HG02642 (cell line): ENCODE measurements around the gene FHOD1.
A peak's percentile ranks its signal among the peaks of the same experiment; 100 is the strongest.

Experiments used
- ATAC-seq: cut with Tn5 transposase; IDR thresholded peaks from one replicate; pipeline ENCODE4 v1.9.1; 2021; ENCODE audit warnings: mild to moderate bottlenecking; ENCODE audit not compliant: unreplicated experiment, poor library complexity

Gene FHOD1

DNA sequence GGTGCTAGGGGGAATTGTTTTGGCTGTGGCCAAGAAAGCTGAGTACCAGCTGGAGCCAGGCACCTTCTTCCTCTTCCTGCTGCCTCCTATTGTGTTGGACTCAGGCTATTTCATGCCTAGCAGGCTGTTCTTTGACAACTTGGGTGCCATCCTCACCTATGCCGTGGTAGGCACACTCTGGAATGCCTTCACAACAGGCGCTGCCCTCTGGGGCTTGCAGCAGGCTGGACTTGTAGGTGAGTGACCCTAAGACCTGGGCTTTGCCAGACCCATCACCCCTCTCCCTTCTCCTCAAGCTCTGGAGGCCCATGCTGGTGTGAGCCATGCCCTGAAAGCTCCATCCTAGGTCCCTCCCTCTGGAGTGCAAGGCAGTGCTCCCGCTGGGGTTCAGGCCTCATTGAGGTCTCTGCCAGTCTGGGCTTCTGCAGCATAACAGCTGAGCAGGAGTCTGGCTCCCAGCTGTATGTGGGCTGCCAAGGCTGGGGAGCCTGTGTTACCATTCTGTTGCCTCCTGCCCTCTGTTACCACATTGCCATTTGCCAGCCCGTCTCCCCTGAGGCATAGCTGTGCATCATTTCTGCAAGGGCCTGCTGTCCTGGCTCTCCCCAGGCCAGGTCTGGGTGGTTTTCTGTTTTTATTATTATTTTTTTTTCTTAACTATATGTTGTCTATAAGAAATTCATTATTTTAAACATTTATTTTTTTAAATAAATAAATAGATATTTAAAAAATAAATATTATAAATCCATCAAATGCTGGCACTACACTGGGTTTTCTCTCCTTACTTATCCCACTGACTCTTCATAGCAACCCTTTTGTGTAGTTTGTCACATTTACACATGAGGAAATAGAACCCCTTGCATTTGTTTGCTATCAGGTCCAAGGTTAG is 5.6 kb upstream of the FHOD1 start:
- ATAC-seq, result no peak

- no peak for ATAC-seq
Measured at GRCh38 chr16:67250045-67250327, 2.7 kb upstream of the FHOD1 start.

GRCh38 chr16:67249178-67250044 is 2.1 kb upstream of the FHOD1 start:
- ATAC-seq, result no peak

- ATAC-seq, result no peak
Measured at GRCh38 chr16:67248401-67249177, 1.3 kb upstream of the FHOD1 start, which contains the start of gene SLC9A5. Gene SLC9A5, plus strand, starts transcription at chr16:67248979. Its CDS starts 36 bp downstream, at chr16:67249015.

DNA sequence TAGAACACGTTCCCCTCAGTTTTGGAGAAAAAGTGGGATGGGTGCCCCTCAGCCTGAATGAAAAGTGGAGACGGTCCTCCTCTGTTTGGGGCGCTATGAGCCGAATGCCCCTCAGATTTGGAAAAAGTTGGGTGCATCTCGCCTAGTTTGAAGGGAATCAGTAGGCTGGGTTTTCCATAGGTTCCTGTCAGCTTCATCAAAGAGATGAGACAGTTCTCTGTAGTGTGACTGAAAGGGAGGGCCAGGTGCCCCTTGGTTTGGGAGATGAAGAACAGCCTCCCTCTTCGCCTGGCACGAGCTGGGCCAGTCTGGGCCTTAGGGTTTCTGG is 756 bp upstream of the FHOD1 start:
- no peak for ATAC-seq

DNA sequence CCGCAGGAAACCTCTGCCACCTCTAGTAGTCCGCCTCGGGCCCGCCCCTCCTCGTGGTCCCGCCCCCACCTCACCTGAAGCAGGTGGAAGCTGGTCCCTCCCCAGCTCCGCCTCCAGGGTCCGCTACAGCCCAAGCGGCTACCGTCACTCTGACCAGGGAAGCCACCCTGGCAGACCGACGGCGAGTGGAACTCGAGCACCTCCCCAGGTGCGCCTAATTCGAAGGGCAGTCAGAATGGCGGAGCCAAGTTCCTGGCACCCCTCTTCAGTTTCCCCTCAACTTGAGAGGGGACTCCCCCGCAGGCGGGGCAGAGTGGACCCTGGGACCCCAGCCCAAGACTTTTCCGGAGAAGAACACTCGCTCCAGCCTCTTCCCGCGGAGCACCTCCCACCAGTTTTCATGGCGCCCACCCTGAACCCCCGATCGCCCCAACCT is 507 bp downstream of the FHOD1 start:
- ATAC-seq, result peak; percentile 28

DNA sequence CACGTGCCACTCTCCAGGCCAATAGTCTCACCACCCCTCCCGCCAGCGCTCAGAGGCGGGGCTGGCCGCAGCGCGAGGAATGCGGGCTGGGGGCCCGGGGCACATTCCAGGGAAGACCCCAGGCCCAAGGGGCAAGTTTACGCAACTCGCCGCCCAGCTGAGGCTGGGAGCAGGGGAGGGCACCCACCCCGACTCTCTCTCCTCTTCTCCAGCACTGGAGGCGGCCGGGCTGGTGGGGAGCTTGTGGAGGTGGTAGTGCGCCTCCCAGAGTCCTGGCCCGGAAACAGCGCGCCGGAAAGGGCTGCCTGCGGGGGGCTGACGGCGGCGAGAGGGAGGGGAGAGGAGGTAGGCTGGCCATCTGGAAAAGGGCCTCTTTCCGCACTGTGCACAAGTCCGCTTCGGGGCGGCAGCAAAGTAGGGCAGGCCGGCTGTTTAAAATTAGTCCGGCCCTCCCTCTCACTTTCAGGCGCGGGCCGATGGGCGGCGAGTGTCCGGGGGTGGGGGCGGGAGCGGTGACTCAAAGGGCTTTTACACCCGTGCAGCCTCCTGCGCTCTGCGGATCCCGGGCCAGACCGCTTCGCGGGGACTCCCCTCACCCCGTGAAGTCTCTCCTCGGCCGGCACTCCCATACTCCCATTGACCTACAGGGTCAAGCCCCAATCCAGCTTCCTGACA is 1.1 kb downstream of the FHOD1 start:
- ATAC-seq, result peak; percentile 25

DNA sequence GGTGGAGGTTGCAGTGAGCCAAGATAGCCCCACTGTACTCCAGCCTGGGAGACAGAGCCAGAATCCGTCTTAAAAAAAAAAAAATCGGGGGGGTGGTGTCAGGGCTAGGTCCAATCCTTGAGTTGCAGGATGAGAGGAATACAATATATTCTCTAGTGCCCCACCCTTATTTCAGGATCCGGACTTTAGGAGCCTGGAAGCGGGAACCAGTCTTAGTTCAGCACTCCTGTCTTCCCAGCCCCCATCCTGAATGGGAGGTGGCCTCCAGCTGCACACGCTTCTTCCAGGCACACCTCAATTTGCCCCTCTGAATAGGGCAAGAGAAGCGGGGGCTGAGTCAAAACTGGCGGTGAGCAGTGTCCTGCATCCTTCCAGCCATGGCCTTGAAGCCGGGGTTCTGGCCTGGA is 1.6 kb downstream of the FHOD1 start:
- ATAC-seq, result no peak

GRCh38 chr16:67245186-67245585 is 2.1 kb downstream of the FHOD1 start:
- no peak for ATAC-seq

- ATAC-seq, result peak; percentile 48
Measured at GRCh38 chr16:67244387-67245185, 2.7 kb downstream of the FHOD1 start.

GRCh38 chr16:67243481-67243880 is 3.8 kb downstream of the FHOD1 start:
- ATAC-seq, result no peak

DNA sequence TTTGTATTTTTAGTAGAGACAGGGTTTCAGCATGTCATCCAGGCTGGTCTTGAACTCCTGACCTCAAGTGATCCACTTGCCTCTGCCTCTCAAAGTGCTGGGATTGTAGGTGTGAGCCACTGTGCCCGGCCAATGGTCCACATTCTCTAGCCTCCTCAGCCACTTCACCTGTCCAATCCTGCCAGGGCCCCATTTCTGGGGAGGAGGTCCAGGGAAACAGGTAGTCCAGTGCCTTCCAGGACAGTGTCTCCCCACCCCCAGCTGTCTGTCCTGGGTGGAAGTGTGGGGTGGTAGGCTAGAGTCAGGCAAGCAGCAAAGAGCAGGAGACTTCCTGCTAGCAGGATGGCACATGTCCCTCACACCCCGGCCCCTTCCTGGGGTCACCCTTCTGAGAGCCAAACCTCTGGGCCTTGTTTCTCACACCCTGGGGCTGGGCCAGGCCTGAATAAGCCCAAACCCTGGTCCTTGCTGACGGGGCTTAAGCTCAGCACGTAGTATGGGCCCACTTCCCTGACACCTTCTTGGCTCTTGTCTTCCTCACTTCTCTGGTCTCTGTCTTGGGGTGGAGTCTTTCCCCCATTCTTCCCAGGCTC is 5.0 kb downstream of the FHOD1 start:
- no peak for ATAC-seq

- ATAC-seq, result no peak
Measured at GRCh38 chr16:67241008-67241900, 6.0 kb downstream of the FHOD1 start.

GRCh38 chr16:67240506-67240905 is 6.8 kb downstream of the FHOD1 start:
- ATAC-seq, result no peak

DNA sequence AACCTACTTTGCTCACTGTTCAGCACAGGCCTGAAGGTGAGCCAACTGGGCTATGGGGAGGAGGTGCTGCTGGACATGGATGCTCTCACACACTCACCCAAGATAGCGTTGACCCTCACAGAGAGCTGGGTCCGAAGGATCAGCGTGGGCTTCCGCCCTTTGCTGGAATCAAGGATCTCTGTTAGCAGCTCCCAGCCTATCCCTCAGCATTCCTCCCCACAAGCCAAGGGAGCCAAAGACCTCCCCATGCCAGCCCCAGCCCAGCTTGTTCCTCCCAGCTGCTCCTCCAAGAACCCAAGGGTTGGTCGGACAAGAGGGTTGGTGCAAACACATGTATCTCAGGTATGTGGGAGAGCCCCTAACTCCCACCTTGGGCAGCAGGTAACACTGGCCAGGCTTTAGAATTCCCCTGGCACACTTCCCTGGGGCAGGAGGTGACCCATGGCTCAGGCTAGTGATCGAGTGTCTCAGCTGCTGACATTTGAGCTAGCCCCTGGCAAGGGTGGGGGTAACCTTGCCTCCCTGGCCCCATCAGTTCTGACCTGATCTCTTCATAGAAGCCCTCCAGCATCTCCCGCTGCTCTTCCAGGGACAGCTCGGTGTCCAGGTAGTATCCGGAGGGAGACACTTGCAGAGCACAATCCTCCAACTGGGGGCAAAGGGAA is 8.3 kb downstream of the FHOD1 start:
- ATAC-seq, result no peak

DNA sequence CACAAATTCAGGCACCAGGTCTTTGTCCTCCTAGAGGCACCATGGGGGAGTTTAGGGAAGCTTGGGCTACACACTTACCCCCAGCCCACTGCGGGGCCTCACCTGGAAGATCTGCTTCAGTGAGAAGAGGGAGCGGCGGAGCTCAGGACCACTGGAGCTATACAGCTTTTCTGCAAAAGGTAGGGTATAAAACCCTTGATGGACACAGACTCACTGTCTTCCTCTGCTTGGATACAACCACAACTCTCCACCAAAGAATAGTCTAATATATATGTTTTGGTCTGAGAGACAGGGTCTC is 9.1 kb downstream of the FHOD1 start:
- ATAC-seq, result no peak

DNA sequence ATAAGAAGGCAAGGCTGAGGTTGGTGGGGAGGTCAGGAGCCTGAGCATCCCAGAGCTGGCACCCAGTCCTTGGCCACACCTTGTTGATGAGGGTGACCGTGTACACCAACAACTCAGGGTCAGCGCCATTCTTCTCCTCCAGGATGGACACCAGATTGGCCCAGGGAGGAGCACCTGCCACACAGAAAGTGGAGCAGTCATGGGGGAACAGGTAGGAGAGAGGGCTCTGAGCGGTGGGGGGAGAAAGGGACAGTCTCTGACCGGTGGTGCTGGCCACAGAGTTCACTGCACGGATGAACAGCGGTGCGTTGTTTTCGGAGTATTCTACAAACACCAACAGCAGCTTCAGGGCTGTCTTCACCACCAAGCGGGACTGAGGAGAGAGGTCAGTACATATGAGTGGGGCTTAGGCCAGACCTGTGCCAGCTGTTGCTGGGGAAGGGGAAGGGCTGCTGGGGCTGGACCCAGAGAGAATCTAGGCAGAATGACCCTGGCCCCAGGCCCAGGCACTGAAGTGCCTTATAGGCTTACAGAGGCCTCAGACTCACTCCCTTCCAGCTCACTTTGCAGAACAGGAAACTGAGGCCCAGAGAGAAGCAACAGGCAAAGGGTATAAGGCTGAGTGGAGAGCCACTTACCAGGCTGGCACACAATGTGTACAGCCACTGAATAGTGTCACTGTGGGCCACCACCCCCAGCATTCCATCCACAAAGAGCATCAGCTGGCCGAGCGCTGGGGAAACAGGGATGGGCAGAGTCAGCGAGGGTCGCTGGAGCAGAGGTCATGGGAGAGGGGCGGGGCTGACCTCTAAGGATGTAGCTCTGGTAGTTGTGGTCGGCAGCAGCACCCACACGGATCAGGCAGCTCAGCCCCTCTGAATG is 9.6 kb downstream of the FHOD1 start:
- ATAC-seq, result no peak
